IPS-18a (cell line): ENCODE measurements around the gene HLX.
A peak's percentile ranks its signal among the peaks of the same experiment; 100 is the strongest.

ENCODE experiments used
- H3K27ac ChIP-seq: one replicate; pipeline ENCODE4 v1.5.1; 2013; ENCODE audit warnings: low read length
- H3K27me3 ChIP-seq: one replicate; pipeline ENCODE4 v1.6.1; 2013; ENCODE audit warnings: mild to moderate bottlenecking, low read length; ENCODE audit not compliant: control insufficient read depth, insufficient read depth
- H3K36me3 ChIP-seq: one replicate; pipeline ENCODE4 v1.6.1; 2013; ENCODE audit warnings: low read depth, low read length; ENCODE audit not compliant: control insufficient read depth
- H3K4me1 ChIP-seq: one replicate; pipeline ENCODE4 v1.6.1; 2013; ENCODE audit warnings: low read depth, low read length; ENCODE audit not compliant: control insufficient read depth
- H3K4me3 ChIP-seq: one replicate; pipeline ENCODE4 v1.5.1; 2013; ENCODE audit warnings: low read length
- H3K9ac ChIP-seq: one replicate; pipeline ENCODE4 v1.6.1; 2013; ENCODE audit warnings: mild to moderate bottlenecking, low read length, moderate library complexity
- H3K9me3 ChIP-seq: one replicate; pipeline ENCODE4 v1.6.1; 2013; ENCODE audit warnings: low read depth, low read length; ENCODE audit not compliant: control insufficient read depth

Gene HLX, protein sequence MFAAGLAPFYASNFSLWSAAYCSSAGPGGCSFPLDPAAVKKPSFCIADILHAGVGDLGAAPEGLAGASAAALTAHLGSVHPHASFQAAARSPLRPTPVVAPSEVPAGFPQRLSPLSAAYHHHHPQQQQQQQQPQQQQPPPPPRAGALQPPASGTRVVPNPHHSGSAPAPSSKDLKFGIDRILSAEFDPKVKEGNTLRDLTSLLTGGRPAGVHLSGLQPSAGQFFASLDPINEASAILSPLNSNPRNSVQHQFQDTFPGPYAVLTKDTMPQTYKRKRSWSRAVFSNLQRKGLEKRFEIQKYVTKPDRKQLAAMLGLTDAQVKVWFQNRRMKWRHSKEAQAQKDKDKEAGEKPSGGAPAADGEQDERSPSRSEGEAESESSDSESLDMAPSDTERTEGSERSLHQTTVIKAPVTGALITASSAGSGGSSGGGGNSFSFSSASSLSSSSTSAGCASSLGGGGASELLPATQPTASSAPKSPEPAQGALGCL

GRCh38 chr1:220879076-220879508, at the start of gene HLX:
HLX (plus strand) TSS chr1:220879443; CDS start chr1:220879858, 415 bp downstream.
- peak within 1 kb of the TSS; percentile 83 for H3K4me3 ChIP-seq
- H3K9me3 ChIP-seq, result no peaks in the 10 kb centered on the region
- peaks cover 100% of the 10 kb centered on the region for H3K27me3 ChIP-seq
- H3K9ac ChIP-seq, result no peak within 1 kb of the TSS
- peaks cover 42% of the 10 kb centered on the region for H3K4me1 ChIP-seq
- no peaks in the 10 kb centered on the region for H3K36me3 ChIP-seq
- H3K27ac ChIP-seq, result no peak within 1 kb of the TSS

- no peak overlapping the region for H3K9ac ChIP-seq
- no peak overlapping the region for H3K4me3 ChIP-seq
- H3K27me3 ChIP-seq, result no peaks in the 10 kb centered on the region
- H3K27ac ChIP-seq, result no peak overlapping the region
- H3K9me3 ChIP-seq, result no peaks in the 10 kb centered on the region
- no peaks in the 10 kb centered on the region for H3K36me3 ChIP-seq
- H3K4me1 ChIP-seq, result no peaks in the 10 kb centered on the region
These were observed 45.8 kb upstream of the HLX start for GRCh38 chr1:220833436-220833835.

DNA sequence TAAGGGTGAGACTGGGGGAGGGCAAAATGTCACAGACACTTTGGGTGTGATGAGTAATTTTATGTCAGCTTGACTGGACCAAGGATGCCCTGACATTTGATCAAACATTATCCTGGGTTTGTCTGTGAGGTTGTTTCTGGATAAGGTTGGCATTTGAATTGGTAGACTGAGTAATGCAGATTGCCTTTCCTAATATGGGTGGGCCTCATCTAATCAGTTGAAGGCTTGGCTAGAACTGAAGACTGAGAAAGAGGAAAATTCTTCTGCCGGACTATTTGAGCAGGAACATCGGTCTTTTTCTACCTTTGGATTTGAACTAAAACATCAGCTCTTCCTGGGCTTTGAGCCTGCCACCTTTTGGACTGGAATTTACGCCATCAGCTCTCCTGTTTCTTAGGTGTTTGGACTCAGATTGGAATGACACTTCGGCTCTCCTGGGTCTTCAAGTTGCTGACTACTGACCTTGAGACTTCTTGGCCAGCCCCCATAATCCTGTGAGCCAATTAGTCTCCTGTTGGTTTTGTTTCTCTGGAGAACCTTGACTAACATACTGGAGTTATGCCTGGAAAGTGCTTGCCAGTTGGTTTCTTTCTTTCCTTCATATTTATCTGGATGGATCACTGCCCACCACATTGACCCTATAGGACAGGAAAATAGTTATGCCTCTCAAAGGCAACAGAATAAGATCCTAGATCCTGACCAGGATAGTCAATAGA, 44.9 kb upstream of the HLX start:
- H3K4me3 ChIP-seq, result no peak overlapping the region
- no peak overlapping the region for H3K9ac ChIP-seq
- no peaks in the 10 kb centered on the region for H3K4me1 ChIP-seq
- no peaks in the 10 kb centered on the region for H3K9me3 ChIP-seq
- H3K27ac ChIP-seq, result no peak overlapping the region
- H3K27me3 ChIP-seq, result no peaks in the 10 kb centered on the region
- no peaks in the 10 kb centered on the region for H3K36me3 ChIP-seq

DNA sequence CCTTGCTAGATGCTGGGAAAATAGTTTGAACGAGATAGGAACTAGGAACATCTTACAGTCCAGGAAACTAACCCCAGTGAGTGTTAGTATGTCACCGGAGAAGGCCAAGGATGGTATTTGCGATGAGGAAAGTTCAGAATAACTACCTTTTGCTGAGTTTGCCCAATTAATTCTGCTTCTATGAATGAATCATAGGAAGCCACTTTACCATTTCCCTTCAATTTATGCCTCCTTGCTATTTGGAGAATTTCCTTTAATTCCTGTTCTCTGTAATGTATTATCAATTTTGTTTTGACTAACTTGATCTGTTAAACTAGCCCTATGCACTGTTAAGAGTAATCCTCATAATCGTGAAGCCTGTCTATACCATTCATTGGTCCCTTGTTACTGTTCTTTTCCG, 40.7 kb upstream of the HLX start:
- Histone ChIP-seq H3K36me3 (no peaks in the 10 kb centered on the region), H3K4me3 (no peak overlapping the region), H3K27ac (no peak overlapping the region), H3K4me1 (no peaks in the 10 kb centered on the region), H3K9ac (no peak overlapping the region), H3K9me3 (no peaks in the 10 kb centered on the region), H3K27me3 (no peaks in the 10 kb centered on the region)

- no peak overlapping the region for H3K9ac ChIP-seq
- no peak overlapping the region for H3K27ac ChIP-seq
- no peaks in the 10 kb centered on the region for H3K27me3 ChIP-seq
- H3K36me3 ChIP-seq, result no peaks in the 10 kb centered on the region
- H3K9me3 ChIP-seq, result no peaks in the 10 kb centered on the region
- H3K4me3 ChIP-seq, result no peak overlapping the region
- no peaks in the 10 kb centered on the region for H3K4me1 ChIP-seq
These were observed 39.8 kb upstream of the HLX start for GRCh38 chr1:220839474-220839873.

GRCh38 chr1:220841293-220841692, 38.0 kb upstream of the HLX start:
- Histone ChIP-seq H3K9me3 (no peaks in the 10 kb centered on the region), H3K4me1 (no peaks in the 10 kb centered on the region), H3K4me3 (no peak overlapping the region), H3K9ac (no peak overlapping the region), H3K27ac (no peak overlapping the region), H3K36me3 (no peaks in the 10 kb centered on the region), H3K27me3 (no peaks in the 10 kb centered on the region)

DNA sequence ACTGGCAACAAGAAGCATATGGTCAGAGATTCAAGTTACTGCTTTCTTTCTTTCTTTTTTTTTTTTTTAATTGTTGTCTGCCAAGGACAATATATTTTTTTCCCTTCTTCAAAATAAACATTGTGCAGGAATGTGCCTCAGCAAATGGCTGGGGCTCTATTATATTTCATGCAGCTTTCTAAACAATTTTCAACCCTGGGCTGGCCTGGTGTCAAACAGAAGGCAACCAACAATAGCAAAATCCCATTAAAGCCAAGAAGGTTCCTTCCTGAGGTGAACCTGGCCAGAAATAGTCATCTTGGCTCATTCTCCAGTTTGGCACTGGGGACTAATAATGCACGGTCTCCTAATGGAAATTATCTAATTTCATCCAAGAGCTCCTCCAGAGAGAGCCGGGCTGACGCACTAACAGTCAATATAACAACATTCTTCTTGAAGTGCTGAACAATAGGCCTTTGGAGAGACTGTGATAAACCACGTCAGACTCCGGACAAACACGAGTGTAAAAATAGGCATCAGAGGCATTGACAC, 35.7 kb upstream of the HLX start:
- no peaks in the 10 kb centered on the region for H3K27me3 ChIP-seq
- H3K27ac ChIP-seq, result no peak overlapping the region
- no peak overlapping the region for H3K9ac ChIP-seq
- no peaks in the 10 kb centered on the region for H3K36me3 ChIP-seq
- no peaks in the 10 kb centered on the region for H3K4me1 ChIP-seq
- H3K4me3 ChIP-seq, result no peak overlapping the region
- H3K9me3 ChIP-seq, result no peaks in the 10 kb centered on the region

- Histone ChIP-seq H3K9ac (no peak overlapping the region), H3K27me3 (no peaks in the 10 kb centered on the region), H3K36me3 (no peaks in the 10 kb centered on the region), H3K9me3 (no peaks in the 10 kb centered on the region), H3K27ac (no peak overlapping the region), H3K4me1 (no peaks in the 10 kb centered on the region), H3K4me3 (no peak overlapping the region)
These were observed 26.8 kb upstream of the HLX start for GRCh38 chr1:220852408-220852807.

GRCh38 chr1:220872296-220872695, 6.9 kb upstream of the HLX start:
- H3K4me3 ChIP-seq, result no peak overlapping the region
- no peak overlapping the region for H3K27ac ChIP-seq
- H3K9me3 ChIP-seq, result no peaks in the 10 kb centered on the region
- peaks cover 9% of the 10 kb centered on the region for H3K4me1 ChIP-seq
- H3K36me3 ChIP-seq, result no peaks in the 10 kb centered on the region
- H3K9ac ChIP-seq, result no peak overlapping the region
- H3K27me3 ChIP-seq, result peaks cover 41% of the 10 kb centered on the region

DNA sequence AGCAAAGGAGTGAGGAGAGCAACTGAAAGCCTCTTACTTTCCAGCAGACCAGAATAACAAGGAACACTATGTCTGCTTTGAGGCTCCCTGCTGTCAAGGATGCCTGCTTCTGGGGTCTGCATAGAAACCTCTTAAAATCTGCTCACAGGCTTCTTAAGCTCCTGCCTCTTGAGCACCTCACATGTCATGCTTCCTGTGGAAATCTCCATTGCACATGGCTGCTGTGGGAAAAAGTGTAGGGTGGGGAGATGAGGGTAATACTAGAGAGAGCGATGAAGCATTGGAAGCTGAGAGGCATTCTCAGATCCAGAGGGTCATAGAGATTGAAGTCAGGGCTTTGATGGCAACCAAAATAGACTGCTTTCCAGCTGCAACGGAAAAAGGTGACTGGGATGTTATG, 6.2 kb upstream of the HLX start:
- no peak overlapping the region for H3K4me3 ChIP-seq
- no peaks in the 10 kb centered on the region for H3K9me3 ChIP-seq
- H3K27me3 ChIP-seq, result peaks cover 49% of the 10 kb centered on the region
- peaks cover 14% of the 10 kb centered on the region for H3K4me1 ChIP-seq
- H3K36me3 ChIP-seq, result no peaks in the 10 kb centered on the region
- H3K27ac ChIP-seq, result no peak overlapping the region
- no peak overlapping the region for H3K9ac ChIP-seq

- H3K36me3 ChIP-seq, result no peaks in the 10 kb centered on the region
- H3K9me3 ChIP-seq, result no peaks in the 10 kb centered on the region
- no peak overlapping the region for H3K27ac ChIP-seq
- H3K4me1 ChIP-seq, result peaks cover 18% of the 10 kb centered on the region
- H3K4me3 ChIP-seq, result no peak overlapping the region
- H3K9ac ChIP-seq, result no peak overlapping the region
- H3K27me3 ChIP-seq, result peaks cover 59% of the 10 kb centered on the region
These were observed 5.2 kb upstream of the HLX start for GRCh38 chr1:220873868-220874655.
